BJ (cell line): ENCODE data around the gene CDC42BPA. TPM values are rescaled to one million over a fixed set of nuclear protein-coding genes. Genes with fewer than 3 reads are reported as not detected.

ENCODE experiments used
- CTCF ChIA-PET: fragments of 350-600 bp; formaldehyde crosslinking; extraction: SDS; loops from one replicate; lab custom pipeline; 2021; ENCODE audit warnings: antibody characterized with exemption, inconsistent platforms; lab: Yijun Ruan, JAX
- POLR2A ChIA-PET: fragments of 300-600 bp; sonication (Branson Sonifier 250); formaldehyde crosslinking; extraction: SDS; loops from one replicate; lab custom pipeline; 2021; ENCODE audit warnings: antibody characterized with exemption; lab: Charles Lee
- DNase-seq: peaks from one replicate; pipeline ENCODE4 v3.0.0-alpha.2; 2011; ENCODE audit warnings: low read depth
- H3K27me3 ChIP-seq: 2 replicates; pipeline ENCODE4 v1.6.0; 2011; ENCODE audit warnings: low read length; ENCODE audit not compliant: control insufficient read depth, insufficient read depth
- H3K36me3 ChIP-seq: 2 replicates; pipeline ENCODE4 v1.5.1; 2011; ENCODE audit warnings: low read length; ENCODE audit not compliant: control insufficient read depth, insufficient read depth
- H3K4me3 ChIP-seq: 2 replicates; pipeline ENCODE4 v1.5.1; 2011; ENCODE audit warnings: low read depth, mild to moderate bottlenecking, control low read depth, low read length
- CTCF ChIP-seq: IDR thresholded peaks from 2 replicates; pipeline ENCODE4 v1.5.1; 2011; ENCODE audit warnings: low read depth, mild to moderate bottlenecking, control low read depth, inconsistent platforms, low read length, moderate library complexity; ENCODE audit not compliant: insufficient read depth
- polyA plus RNA-seq: library from polyadenylated mRNA; depleted of rRNA; stranded (reverse); fragments of >200 nt; gene quantifications from 2 replicates; pipeline ENCODE4 v1.2.3, GENCODE V29; 2011

CDC42BPA gene
- polyA plus RNA-seq, 1 experiment, result 17.9 TPM

GRCh38 chr1:227317523-227318015 is 723 bp downstream of the CDC42BPA start:
- Histone ChIP-seq H3K36me3 (0 out of 2 replicates have a peak, but pooled peaks cover 1% of the 10 kb centered on the region), H3K27me3 (no peaks in the 10 kb centered on the region), H3K4me3 (peak overlapping the region; percentile 60)
- POLR2A ChIA-PET, result no interaction called here
- peak; percentile 23 for DNase-seq
- peak; percentile 35 for TF ChIP-seq CTCF
- CTCF ChIA-PET, result no interaction called here

GRCh38 chr1:227317011-227317451 is 1.3 kb downstream of the CDC42BPA start:
- CTCF ChIA-PET, result interaction anchor here (0.9 to 1.7 kb wide), 2 partner anchors 18 to 110 kb away, joined by 3 to 4 read pairs; no protein-coding TSS in a partner anchor
- POLR2A ChIA-PET, result interaction anchor here (0.6 to 0.8 kb wide), 2 partner anchors 113 to 131 kb away, joined by 3 read pairs; no protein-coding TSS in a partner anchor

GRCh38 chr1:227316456-227316855 is 1.8 kb downstream of the CDC42BPA start:
- CTCF ChIA-PET, result interaction anchor here (0.9 to 1.7 kb wide), 2 partner anchors 18 to 111 kb away, joined by 3 to 4 read pairs; no protein-coding TSS in a partner anchor
- Histone ChIP-seq H3K36me3 (0 out of 2 replicates have a peak, but pooled peaks cover 1% of the 10 kb centered on the region), H3K4me3 (peak overlapping the region; percentile 60), H3K27me3 (no peaks in the 10 kb centered on the region)
- TF ChIP-seq CTCF, result no peak
- POLR2A ChIA-PET, result interaction anchor here (0.6 to 0.8 kb wide), 2 partner anchors 113 to 131 kb away, joined by 3 read pairs; no protein-coding TSS in a partner anchor
- DNase-seq, result no peak

More at GRCh38 chr1:227317011-227317451, 1.3 kb downstream of the CDC42BPA start:
- no peak for DNase-seq
- H3K27me3 ChIP-seq, result no peaks in the 10 kb centered on the region
- peak overlapping the region; percentile 60 for H3K4me3 ChIP-seq
- 0 out of 2 replicates have a peak, but pooled peaks cover 1% of the 10 kb centered on the region for H3K36me3 ChIP-seq
- TF ChIP-seq CTCF, result no peak

- POLR2A ChIA-PET, result interaction anchor here (0.8 kb wide), 1 partner anchor 114 kb away, joined by 3 read pairs; no protein-coding TSS in a partner anchor
- CTCF ChIA-PET, result interaction anchor here (0.9 to 1.7 kb wide), 2 partner anchors 17 to 112 kb away, joined by 3 to 4 read pairs; no protein-coding TSS in a partner anchor
- Histone ChIP-seq H3K4me3 (peak overlapping the region; percentile 60), H3K36me3 (0 out of 2 replicates have a peak, but pooled peaks cover 1% of the 10 kb centered on the region), H3K27me3 (no peaks in the 10 kb centered on the region)
- peak; percentile 16 for DNase-seq
- no peak for TF ChIP-seq CTCF
Observed at GRCh38 chr1:227315629-227316346, 2.5 kb downstream of the CDC42BPA start.
